Transverse colon (tissue), 4 donors: ENCODE results near the gene ZNF618.

Experiments used
- CTCF ChIP-seq, 5 experiments: fragments of 200-600 bp in 3 of 5; fragments of 450-650 bp in 2 of 5; sonication (generic) in 3 of 5; IDR thresholded peaks; 1 replicate in 2 of 5; 2 replicates in 3 of 5; pipeline ENCODE4 v1.5.1; 2016 to 2017; ENCODE audit warnings: antibody characterized with exemption in 5 of 5, inconsistent platforms in 3 of 5, mild to moderate bottlenecking in 2 of 5, moderate library complexity in 1 of 5
- POLR2AphosphoS5 ChIP-seq, 3 donors: sonication (generic); formaldehyde crosslinking; IDR thresholded peaks; one replicate each; pipeline ENCODE4 v1.6.1; 2016; ENCODE audit warnings: antibody characterized with exemption in 3 of 3

DNA sequence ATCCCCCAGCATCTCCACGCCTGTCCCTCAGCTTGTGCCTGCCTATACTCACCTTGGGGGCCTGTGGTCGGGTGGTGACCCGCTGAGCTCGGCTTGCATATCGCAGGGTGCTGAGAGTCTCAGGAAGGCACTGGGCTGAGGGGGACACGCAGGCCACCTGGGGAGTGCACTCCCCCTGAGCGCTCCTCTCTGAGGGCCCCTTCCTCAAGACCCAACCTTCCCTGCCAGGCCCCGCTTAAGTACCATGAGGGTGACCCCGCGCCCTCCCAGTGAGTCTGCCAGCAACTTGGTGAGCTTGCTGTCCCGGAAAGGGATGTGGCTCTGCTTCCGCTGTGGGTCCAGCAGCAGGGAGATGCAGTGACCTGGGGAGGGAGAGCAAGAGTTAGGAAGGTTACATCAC is 218.9 kb downstream of the ZNF618 start:
- TF ChIP-seq CTCF (IDR thresholded peaks at IDR 0.05) (no peak), POLR2AphosphoS5 (IDR thresholded peaks at IDR 0.05) (no peak)
